HFF-Myc (cell line): ENCODE measurements around the gene PTPRN2.

Source experiments
- DNase-seq: peaks from one replicate; pipeline ENCODE4 v3.0.0-alpha.2; 2011; ENCODE audit warnings: low read depth; ENCODE audit errors: extremely low read depth
- H3K4me3 ChIP-seq: replicated peaks from 2 replicates; pipeline ENCODE4 v1.5.1; 2011; ENCODE audit warnings: low read depth, mild to moderate bottlenecking, control low read depth, low read length
- TF ChIP-seq, protein P1 (sequence below): IDR thresholded peaks from 2 replicates; pipeline ENCODE4 v1.5.1; 2012; ENCODE audit warnings: mild to moderate bottlenecking, low read depth, low read length, control low read depth; ENCODE audit errors: missing control alignments

PTPRN2 gene

DNA sequence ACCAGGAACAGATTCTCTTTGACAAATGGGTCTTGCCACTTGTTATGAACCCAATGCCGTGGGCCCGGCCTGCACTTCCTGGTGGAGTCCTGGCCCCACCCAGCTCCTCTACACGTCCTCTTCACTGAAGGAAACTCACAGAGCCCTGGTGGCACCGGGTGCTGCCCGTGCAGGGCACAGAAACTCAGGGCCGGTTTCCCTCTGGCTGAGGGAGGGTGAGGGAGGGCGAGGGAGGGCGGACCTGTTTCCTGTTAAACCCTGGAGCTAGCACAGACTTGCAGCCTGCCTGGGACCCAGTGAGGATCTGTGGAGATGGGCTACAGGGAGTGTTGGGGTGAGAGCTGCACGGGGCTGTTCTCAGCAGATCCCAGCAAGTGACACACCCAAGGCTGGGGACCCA, 596.3 kb downstream of the PTPRN2 start:
- TF ChIP-seq, protein P1, sequence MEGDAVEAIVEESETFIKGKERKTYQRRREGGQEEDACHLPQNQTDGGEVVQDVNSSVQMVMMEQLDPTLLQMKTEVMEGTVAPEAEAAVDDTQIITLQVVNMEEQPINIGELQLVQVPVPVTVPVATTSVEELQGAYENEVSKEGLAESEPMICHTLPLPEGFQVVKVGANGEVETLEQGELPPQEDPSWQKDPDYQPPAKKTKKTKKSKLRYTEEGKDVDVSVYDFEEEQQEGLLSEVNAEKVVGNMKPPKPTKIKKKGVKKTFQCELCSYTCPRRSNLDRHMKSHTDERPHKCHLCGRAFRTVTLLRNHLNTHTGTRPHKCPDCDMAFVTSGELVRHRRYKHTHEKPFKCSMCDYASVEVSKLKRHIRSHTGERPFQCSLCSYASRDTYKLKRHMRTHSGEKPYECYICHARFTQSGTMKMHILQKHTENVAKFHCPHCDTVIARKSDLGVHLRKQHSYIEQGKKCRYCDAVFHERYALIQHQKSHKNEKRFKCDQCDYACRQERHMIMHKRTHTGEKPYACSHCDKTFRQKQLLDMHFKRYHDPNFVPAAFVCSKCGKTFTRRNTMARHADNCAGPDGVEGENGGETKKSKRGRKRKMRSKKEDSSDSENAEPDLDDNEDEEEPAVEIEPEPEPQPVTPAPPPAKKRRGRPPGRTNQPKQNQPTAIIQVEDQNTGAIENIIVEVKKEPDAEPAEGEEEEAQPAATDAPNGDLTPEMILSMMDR = no peak
- H3K4me3 ChIP-seq = no peak overlapping the region
- DNase-seq = no peak

DNA sequence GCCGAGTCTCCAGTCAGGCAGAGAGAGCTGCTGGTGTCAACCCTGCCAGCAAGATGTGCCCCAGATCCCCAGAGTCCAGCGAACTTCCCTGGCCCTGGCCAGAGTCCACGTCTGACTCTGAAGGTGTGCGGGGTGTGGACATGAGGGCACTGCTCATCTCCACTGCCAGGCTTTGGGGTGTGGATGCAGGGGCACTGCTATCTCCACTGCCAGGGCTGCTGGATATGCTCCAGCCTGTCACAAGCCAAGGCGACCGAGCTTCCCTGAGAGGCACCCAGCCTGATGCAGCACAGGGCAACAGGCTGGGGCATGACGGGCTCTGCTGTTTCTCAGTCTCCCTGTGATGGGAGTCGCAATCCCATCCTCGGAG, 596.8 kb downstream of the PTPRN2 start:
- H3K4me3 ChIP-seq = no peak overlapping the region
- TF ChIP-seq, protein P1 = no peak
- no peak for DNase-seq

DNA sequence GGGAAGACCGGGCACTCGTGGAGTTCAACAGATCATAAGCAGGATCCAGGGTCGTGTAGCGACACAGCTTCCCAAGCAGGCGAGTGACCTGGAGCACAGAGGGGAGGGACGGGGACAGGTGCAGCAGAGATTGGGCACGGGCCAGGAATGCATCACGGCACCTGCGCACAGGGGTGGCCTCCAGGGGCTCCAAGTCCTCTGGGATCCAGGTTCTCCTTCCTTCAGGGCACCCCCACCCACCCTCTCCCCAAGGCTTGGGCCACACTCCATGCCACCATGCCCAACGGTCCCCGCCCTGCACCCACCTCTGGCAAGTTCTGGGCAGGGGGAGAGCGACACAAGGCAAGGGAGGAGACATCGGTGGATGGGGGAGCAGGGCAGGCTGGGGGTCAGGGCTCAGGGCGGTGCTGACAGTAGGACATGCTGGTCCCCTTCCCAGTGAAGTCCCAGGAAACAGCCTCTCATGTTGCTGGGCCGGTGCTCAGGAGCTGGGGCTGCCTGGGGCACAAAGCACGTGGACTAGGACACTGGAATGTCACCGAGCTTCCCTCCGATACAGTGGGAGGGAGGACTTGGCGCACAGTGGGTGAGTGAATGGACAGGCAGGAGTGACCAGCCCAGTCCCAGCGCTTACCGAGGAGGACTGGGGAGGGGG, 597.3 kb downstream of the PTPRN2 start:
- no peak for DNase-seq
- no peak overlapping the region for H3K4me3 ChIP-seq
- TF ChIP-seq, protein P1 = no peak

DNA sequence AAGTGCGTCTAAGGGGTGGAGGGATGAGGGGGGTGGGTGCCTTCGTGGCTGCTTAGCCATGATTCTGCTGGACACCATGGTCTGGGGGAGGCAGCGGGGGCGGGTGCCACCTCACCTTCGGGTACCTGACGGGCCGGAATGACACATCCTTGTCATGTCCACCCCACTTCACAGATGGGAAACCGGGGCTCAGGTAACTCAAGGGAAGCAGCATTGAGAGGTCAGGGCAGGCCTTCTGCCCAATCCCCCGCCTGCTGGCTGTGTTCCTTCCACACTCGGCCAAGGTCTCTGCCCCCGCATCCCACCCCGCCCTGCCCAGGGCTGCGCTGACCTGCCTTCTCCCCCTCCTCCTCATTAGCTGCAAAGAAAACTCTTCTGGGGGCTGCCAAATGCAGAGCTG, 598.0 kb downstream of the PTPRN2 start:
- TF ChIP-seq, protein P1 = no peak
- no peak for DNase-seq
- H3K4me3 ChIP-seq = no peak overlapping the region

DNA sequence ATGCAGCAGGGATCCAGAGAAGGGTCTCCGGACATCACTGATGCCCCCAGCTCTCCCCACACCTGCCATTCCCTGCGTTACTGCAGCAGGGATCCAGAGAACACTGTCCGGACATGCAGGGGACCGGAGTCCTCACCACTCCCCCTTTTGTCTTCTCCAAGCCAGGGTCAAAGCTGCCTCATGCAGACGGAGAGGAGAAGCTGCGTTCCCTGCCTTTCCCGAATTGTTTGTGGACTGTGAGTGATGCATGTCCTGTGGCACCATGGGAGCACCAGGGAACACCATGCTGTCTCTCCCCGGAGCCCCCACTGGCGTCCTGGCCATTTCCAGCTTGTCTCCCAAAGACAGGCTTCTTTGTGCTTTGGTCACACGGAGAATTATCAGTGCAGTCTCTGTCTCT, 599.7 kb downstream of the PTPRN2 start:
- TF ChIP-seq, protein P1 = no peak

DNA sequence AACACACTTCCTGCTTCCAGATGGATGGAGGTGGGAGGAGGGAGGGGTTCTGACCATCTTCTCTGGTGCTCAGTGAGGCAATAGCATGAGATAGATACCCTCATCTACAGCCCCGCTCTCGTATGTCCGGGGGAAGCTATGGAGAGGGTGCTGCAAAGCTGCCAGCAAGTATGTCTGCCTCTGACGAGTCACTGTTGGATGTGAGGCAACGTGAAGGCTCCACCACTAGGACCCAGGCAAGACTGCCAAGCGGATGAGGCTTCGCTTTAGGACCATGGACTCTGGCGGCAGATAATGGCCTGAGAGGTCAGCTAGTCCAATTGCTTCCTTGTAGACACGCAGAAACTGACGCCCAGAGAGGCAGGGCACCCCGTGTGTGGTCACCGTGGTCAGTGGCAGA, 601.6 kb downstream of the PTPRN2 start:
- no peak for DNase-seq
- TF ChIP-seq, protein P1 = no peak
- H3K4me3 ChIP-seq = no peak overlapping the region

More for the DNA sequence above, 599.7 kb downstream of the PTPRN2 start:
- no peak overlapping the region for H3K4me3 ChIP-seq
- no peak for DNase-seq

DNA sequence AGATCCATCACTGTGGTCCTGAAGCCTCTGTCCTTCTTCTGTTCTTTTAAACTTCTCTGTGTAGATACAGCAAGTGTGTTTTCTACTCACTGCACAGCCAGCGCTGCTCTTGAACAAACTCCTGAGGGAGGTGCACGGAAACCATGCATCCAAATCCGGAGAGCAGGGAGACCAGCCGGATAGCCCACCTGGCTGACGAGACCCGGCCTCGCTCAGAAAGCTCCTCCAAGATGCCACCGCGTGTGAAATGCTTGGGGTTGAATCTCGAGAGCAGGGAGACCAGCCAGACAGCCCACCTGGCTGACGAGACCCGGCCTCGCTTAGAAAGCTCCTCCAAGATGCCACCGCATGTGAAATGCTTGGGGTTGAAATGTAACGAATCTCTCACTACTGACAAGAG, 602.0 kb downstream of the PTPRN2 start:
- TF ChIP-seq, protein P1 = no peak
- DNase-seq = no peak
- H3K4me3 ChIP-seq = no peak overlapping the region
